ENCODE results near the gene DHX30.

DHX30 gene

GRCh38 chr3:47847801-47848518 is 45.0 kb downstream of the DHX30 start:
- no peaks in the 10 kb centered on the region for H3K79me1 ChIP-seq (ENCODE audit: low read length)
- no peak overlapping the region for H4K8ac ChIP-seq (ENCODE audit: low read depth, low read length)
- H2AK5ac ChIP-seq (ENCODE audit: low read length), result no peak overlapping the region

GRCh38 chr3:47848599-47849117 is 45.7 kb downstream of the DHX30 start:
- Histone ChIP-seq H3K79me1 (ENCODE audit: low read length) (no peaks in the 10 kb centered on the region), H3K4ac (ENCODE audit: low read depth, low read length) (no peak overlapping the region), H2BK15ac (replicated peaks; ENCODE audit: low read depth) (no peak overlapping the region), H2BK5ac (ENCODE audit: low read length) (no peak overlapping the region), H2BK120ac (ENCODE audit: low read depth, low read length) (no peak overlapping the region), H3K36me3 (ENCODE audit: control insufficient read depth, insufficient read depth, low read length) (peaks cover 33% of the 10 kb centered on the region), H2AK5ac (ENCODE audit: low read length) (no peak overlapping the region), H3K79me2 (ENCODE audit: control insufficient read depth, insufficient read depth, low read length) (no peaks in the 10 kb centered on the region), H4K8ac (ENCODE audit: low read depth, low read length) (no peak overlapping the region), H3K4me3 (ENCODE audit: low read length) (no peak overlapping the region), H3K18ac (ENCODE audit: low read length) (no peak overlapping the region), H4K5ac (ENCODE audit: low read length) (no peak overlapping the region), H3K23ac (ENCODE audit: low read length) (no peak overlapping the region), H3K9ac (ENCODE audit: low read length) (no peak overlapping the region), H3K27me3 (ENCODE audit: insufficient read depth, low read length, poor library complexity) (no peaks in the 10 kb centered on the region), H3K4me2 (ENCODE audit: low read length) (no peak overlapping the region), H3K27ac (ENCODE audit: low read depth, low read length) (no peak overlapping the region), H3K4me1 (ENCODE audit: control insufficient read depth, low read depth, low read length) (no peaks in the 10 kb centered on the region), H3K56ac (ENCODE audit: low read length) (no peak overlapping the region)
- no CpG with 5 or more reads among the region's 23 CpGs for WGBS (ENCODE audit: extremely low coverage, insufficient coverage, low lambda C conversion rate)
- DNase-seq, result no peak

More at GRCh38 chr3:47847801-47848518, 45.0 kb downstream of the DHX30 start:
- H4K5ac ChIP-seq (ENCODE audit: low read length), result no peak overlapping the region
- H2BK120ac ChIP-seq (ENCODE audit: low read depth, low read length), result no peak overlapping the region
- H3K27me3 ChIP-seq (ENCODE audit: insufficient read depth, low read length, poor library complexity), result no peaks in the 10 kb centered on the region
- no peaks in the 10 kb centered on the region for H3K4me1 ChIP-seq (ENCODE audit: control insufficient read depth, low read depth, low read length)
- no peak overlapping the region for H3K4ac ChIP-seq (ENCODE audit: low read depth, low read length)
- WGBS (ENCODE audit: extremely low coverage, insufficient coverage, low lambda C conversion rate), result no CpG with 5 or more reads among the region's 23 CpGs
- H3K9ac ChIP-seq (ENCODE audit: low read length), result no peak overlapping the region
- H2BK5ac ChIP-seq (ENCODE audit: low read length), result no peak overlapping the region
- H3K27ac ChIP-seq (ENCODE audit: low read depth, low read length), result no peak overlapping the region
- H3K79me2 ChIP-seq (ENCODE audit: control insufficient read depth, insufficient read depth, low read length), result no peaks in the 10 kb centered on the region
- no peak overlapping the region for H3K23ac ChIP-seq (ENCODE audit: low read length)
- H3K4me3 ChIP-seq (ENCODE audit: low read length), result no peak overlapping the region
- no peak overlapping the region for H3K4me2 ChIP-seq (ENCODE audit: low read length)
- H2BK15ac ChIP-seq (replicated peaks; ENCODE audit: low read depth), result no peak overlapping the region
- H3K18ac ChIP-seq (ENCODE audit: low read length), result no peak overlapping the region
- DNase-seq, result no peak
- no peak overlapping the region for H3K56ac ChIP-seq (ENCODE audit: low read length)
- peaks cover 38% of the 10 kb centered on the region for H3K36me3 ChIP-seq (ENCODE audit: control insufficient read depth, insufficient read depth, low read length)

DNA sequence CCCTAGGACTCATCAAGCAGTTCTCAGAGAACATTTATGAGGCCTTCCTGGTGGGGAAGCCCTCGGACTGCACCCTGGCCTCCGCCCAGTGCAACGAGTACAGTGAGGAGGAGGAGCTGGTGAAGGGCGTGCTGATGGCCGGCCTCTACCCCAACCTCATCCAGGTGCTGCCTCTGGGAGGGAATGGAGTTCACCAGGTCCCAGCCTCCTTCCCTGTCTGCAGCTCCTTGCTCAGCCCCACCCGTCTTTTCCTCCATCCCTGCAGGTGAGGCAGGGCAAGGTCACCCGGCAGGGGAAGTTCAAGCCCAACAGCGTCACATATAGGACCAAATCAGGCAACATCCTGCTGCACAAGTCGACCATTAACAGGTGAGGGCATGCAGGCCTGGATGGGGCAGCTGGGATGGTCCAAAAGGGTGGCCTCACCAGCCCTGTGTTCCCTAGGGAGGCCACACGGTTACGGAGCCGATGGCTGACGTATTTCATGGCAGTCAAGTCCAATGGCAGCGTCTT is 46.3 kb downstream of the DHX30 start:
- WGBS (ENCODE audit: extremely low coverage, insufficient coverage, low lambda C conversion rate), result no CpG with 5 or more reads among the region's 14 CpGs
- no peak overlapping the region for H3K4me3 ChIP-seq (ENCODE audit: low read length)

DNA sequence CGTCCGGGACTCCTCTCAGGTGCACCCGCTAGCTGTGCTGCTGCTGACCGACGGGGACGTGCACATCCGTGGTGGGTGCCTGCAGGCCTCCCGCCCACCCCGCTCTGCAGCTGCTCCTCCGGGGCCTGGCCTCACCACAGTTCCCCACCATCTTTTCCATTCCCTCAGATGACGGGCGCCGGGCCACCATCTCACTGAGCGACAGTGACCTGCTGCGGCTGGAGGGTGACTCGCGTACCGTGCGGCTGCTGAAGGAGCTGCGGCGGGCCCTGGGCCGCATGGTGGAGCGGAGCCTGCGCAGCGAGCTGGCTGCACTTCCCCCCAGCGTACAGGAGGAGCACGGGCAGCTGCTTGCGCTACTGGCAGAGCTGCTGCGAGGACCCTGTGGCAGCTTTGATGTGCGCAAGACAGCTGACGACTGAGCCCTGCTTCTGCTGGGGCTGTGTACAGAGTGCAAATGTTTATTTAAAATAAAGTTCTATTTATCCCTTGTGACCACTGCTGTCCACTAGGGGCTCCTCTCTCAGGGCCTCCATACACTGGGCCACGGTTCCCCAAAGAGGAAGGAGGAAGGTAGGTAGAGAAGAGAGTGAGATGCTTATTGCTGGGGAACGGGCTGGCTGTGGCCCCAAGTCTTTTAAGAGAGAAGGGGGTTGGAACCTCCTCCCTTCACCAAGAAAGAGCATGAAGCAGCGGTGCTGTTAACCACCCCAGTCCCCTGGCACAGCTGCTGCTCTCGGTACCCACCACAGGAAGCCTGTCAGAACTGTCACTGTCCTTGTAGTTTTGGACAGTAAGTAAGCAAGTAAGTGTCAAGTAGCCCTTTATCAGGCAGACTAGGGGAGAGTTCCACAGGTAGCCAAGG is 47.0 kb downstream of the DHX30 start:
- Histone ChIP-seq H2BK5ac (ENCODE audit: low read length) (no peak overlapping the region), H3K4me2 (ENCODE audit: low read length) (no peak overlapping the region), H2BK120ac (ENCODE audit: low read depth, low read length) (no peak overlapping the region), H3K79me2 (ENCODE audit: control insufficient read depth, insufficient read depth, low read length) (no peaks in the 10 kb centered on the region), H2BK15ac (replicated peaks; ENCODE audit: low read depth) (no peak overlapping the region), H2AK5ac (ENCODE audit: low read length) (no peak overlapping the region), H3K27me3 (ENCODE audit: insufficient read depth, low read length, poor library complexity) (no peaks in the 10 kb centered on the region), H3K27ac (ENCODE audit: low read depth, low read length) (no peak overlapping the region), H3K4ac (ENCODE audit: low read depth, low read length) (no peak overlapping the region), H3K56ac (ENCODE audit: low read length) (no peak overlapping the region), H3K36me3 (ENCODE audit: control insufficient read depth, insufficient read depth, low read length) (peaks cover 29% of the 10 kb centered on the region), H3K79me1 (ENCODE audit: low read length) (no peaks in the 10 kb centered on the region), H3K9ac (ENCODE audit: low read length) (no peak overlapping the region), H3K4me1 (ENCODE audit: control insufficient read depth, low read depth, low read length) (no peaks in the 10 kb centered on the region), H3K18ac (ENCODE audit: low read length) (no peak overlapping the region), H4K8ac (ENCODE audit: low read depth, low read length) (no peak overlapping the region), H3K4me3 (ENCODE audit: low read length) (no peak overlapping the region), H4K5ac (ENCODE audit: low read length) (no peak overlapping the region), H3K23ac (ENCODE audit: low read length) (no peak overlapping the region)
- peak; percentile 35 for DNase-seq
- no CpG with 5 or more reads among the region's 35 CpGs for whole genome bisulfite sequencing (ENCODE audit: extremely low coverage, insufficient coverage, low lambda C conversion rate)

More for the DNA sequence above, 46.3 kb downstream of the DHX30 start:
- DNase-seq, result no peak
- no peaks in the 10 kb centered on the region for H3K27me3 ChIP-seq (ENCODE audit: insufficient read depth, low read length, poor library complexity)
- H3K27ac ChIP-seq (ENCODE audit: low read depth, low read length), result no peak overlapping the region
- H3K4me2 ChIP-seq (ENCODE audit: low read length), result no peak overlapping the region
- no peak overlapping the region for H3K23ac ChIP-seq (ENCODE audit: low read length)
- H3K18ac ChIP-seq (ENCODE audit: low read length), result no peak overlapping the region
- no peak overlapping the region for H2BK15ac ChIP-seq (replicated peaks; ENCODE audit: low read depth)
- peaks cover 32% of the 10 kb centered on the region for H3K36me3 ChIP-seq (ENCODE audit: control insufficient read depth, insufficient read depth, low read length)
- H3K4ac ChIP-seq (ENCODE audit: low read depth, low read length), result no peak overlapping the region
- no peaks in the 10 kb centered on the region for H3K79me2 ChIP-seq (ENCODE audit: control insufficient read depth, insufficient read depth, low read length)
- no peak overlapping the region for H4K5ac ChIP-seq (ENCODE audit: low read length)
- no peak overlapping the region for H2BK120ac ChIP-seq (ENCODE audit: low read depth, low read length)
- H2BK5ac ChIP-seq (ENCODE audit: low read length), result no peak overlapping the region
- no peak overlapping the region for H3K56ac ChIP-seq (ENCODE audit: low read length)
- no peaks in the 10 kb centered on the region for H3K79me1 ChIP-seq (ENCODE audit: low read length)
- no peaks in the 10 kb centered on the region for H3K4me1 ChIP-seq (ENCODE audit: control insufficient read depth, low read depth, low read length)
- no peak overlapping the region for H3K9ac ChIP-seq (ENCODE audit: low read length)
- no peak overlapping the region for H4K8ac ChIP-seq (ENCODE audit: low read depth, low read length)
- no peak overlapping the region for H2AK5ac ChIP-seq (ENCODE audit: low read length)

DNA sequence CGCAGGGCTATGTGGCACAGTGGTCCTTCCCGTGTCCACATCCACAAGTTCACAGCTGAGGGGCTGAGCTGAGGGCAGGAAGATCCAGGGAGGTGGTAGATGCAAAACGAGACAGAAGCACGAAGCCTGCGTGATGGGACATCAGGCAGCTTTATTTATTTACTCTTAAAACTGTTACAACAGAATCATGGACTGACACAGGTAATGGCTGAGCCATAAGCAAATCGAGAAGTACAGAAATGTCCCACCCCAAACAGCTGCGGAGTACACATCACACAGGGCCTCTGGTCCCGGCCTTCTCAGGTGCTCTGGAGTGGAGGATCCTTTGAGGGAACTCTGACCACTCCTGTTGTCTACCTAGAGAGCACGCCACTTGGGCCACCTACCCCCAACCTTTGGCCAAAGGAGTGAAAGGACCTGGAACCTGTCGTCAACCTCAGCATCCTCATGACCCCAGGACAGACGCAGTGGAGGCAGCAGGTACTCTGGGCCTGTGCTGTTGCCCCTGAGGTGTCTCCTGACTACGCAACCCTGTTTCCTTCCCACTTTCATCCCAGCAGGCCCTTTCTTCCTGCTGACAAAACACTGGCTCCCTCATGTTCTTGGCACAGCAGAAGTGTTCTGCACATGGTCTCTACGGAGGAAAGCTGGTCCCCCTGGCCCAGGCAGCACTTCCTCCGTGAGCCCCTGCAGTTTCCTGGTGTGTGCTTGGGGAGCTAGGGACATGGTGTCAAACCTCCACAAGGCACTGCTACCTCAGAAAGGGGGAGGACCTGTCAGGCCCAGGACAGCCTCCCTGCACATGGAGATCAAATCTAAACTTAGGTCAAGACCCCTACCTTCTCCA is 47.8 kb downstream of the DHX30 start:
- H4K8ac ChIP-seq (ENCODE audit: low read depth, low read length), result no peak overlapping the region
- H3K56ac ChIP-seq (ENCODE audit: low read length), result no peak overlapping the region
- no peaks in the 10 kb centered on the region for H3K27me3 ChIP-seq (ENCODE audit: insufficient read depth, low read length, poor library complexity)
- H3K4ac ChIP-seq (ENCODE audit: low read depth, low read length), result no peak overlapping the region
- no CpG with 5 or more reads among the region's 14 CpGs for WGBS (ENCODE audit: extremely low coverage, insufficient coverage, low lambda C conversion rate)
- H2BK120ac ChIP-seq (ENCODE audit: low read depth, low read length), result no peak overlapping the region
- no peak overlapping the region for H2AK5ac ChIP-seq (ENCODE audit: low read length)
- peaks cover 31% of the 10 kb centered on the region for H3K36me3 ChIP-seq (ENCODE audit: control insufficient read depth, insufficient read depth, low read length)
- no peaks in the 10 kb centered on the region for H3K79me2 ChIP-seq (ENCODE audit: control insufficient read depth, insufficient read depth, low read length)
- DNase-seq, result no peak
- no peak overlapping the region for H3K18ac ChIP-seq (ENCODE audit: low read length)
- H2BK15ac ChIP-seq (replicated peaks; ENCODE audit: low read depth), result no peak overlapping the region
- no peak overlapping the region for H2BK5ac ChIP-seq (ENCODE audit: low read length)
- H3K27ac ChIP-seq (ENCODE audit: low read depth, low read length), result no peak overlapping the region
- no peak overlapping the region for H3K4me3 ChIP-seq (ENCODE audit: low read length)
- H3K23ac ChIP-seq (ENCODE audit: low read length), result no peak overlapping the region
- no peak overlapping the region for H4K5ac ChIP-seq (ENCODE audit: low read length)
- no peaks in the 10 kb centered on the region for H3K4me1 ChIP-seq (ENCODE audit: control insufficient read depth, low read depth, low read length)
- no peak overlapping the region for H3K9ac ChIP-seq (ENCODE audit: low read length)
- no peak overlapping the region for H3K4me2 ChIP-seq (ENCODE audit: low read length)
- H3K79me1 ChIP-seq (ENCODE audit: low read length), result no peaks in the 10 kb centered on the region
